Measurements from ENCODE around the gene ZNF830.
"Not testable (repeated sequence)": the region's sequence is repeated elsewhere in the genome, so short reads cannot be mapped to it uniquely, and the experiment has no call there.

Gene ZNF830

GRCh38 chr17:34930283-34930682, 31.1 kb upstream of the ZNF830 start:
- TF ChIP-seq CTCF (IDR thresholded peaks at IDR 0.05; ENCODE audit: control insufficient read depth, insufficient read depth, low read depth, low read length, missing control alignments): no peak
- DNase-seq (ENCODE audit: low read depth): no peak
- H3K4me3 ChIP-seq (ENCODE audit: control insufficient read depth, low read depth, low read length): no peak overlapping the region

DNA sequence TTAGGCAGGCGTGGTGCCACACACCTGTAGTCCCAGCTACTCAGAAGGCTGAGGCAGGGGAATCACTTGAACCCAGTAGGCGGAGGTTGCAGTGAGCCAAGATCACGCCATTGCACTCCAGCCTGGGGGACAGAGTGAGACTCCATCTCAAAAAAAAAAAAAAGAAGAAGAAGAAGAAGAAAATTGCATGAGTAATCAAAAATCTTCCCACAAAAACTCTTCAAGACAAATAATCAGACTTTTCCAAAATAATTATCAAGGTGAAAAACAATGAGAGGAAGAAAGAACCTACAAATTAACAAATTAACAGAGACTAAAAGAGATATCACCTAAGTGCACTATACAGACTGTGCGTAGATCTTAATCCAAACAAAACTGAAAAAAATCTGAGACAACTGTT, 10.6 kb upstream of the ZNF830 start:
- not testable (repeated sequence) for H3K4me3 ChIP-seq (ENCODE audit: control insufficient read depth, low read depth, low read length); DNase-seq (ENCODE audit: low read depth)

DNA sequence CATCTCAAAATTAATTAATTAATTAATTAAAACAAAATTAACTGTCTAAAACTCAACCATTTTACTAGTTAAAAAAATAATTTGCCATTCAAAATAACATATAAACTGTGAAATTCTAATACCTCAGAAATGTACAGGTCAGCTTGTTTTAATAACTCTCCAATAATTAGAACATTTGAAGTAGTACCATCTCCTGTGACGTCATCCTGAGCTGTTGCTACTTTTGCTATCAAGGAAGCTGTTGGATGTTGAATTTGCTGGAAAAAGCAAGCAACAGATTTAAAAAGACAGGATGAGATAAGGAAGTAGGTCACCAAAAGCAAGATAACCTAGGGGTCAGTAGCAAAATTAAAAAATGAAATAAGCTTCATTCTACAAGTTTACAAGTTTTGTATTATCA, 2.9 kb upstream of the ZNF830 start:
- H3K4me3 ChIP-seq (ENCODE audit: control insufficient read depth, low read depth, low read length): no peak overlapping the region
- no peak for TF ChIP-seq CTCF (IDR thresholded peaks at IDR 0.05; ENCODE audit: control insufficient read depth, insufficient read depth, low read depth, low read length, missing control alignments)
- DNase-seq (ENCODE audit: low read depth): no peak

DNA sequence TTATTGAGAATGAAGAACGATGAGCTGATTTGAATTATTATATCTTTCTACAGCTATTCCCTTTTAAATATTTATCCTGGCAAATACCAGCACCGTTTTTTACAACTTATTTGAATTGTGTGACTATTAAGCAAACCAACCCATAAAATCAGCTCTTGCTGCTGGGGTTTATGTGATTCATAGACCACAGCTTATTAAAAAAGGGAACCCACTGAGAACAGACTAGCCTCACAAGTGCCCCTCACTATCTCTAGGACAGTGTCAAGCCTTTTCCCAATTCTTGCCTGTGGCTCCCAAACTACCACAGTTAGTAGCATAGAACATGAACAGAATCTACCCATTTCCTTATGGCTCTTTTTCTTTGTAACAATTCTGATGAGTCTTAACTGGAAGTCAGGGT, 12.8 kb downstream of the ZNF830 start:
- H3K4me3 ChIP-seq (ENCODE audit: control insufficient read depth, low read depth, low read length): no peak overlapping the region
- no peak for TF ChIP-seq CTCF (IDR thresholded peaks at IDR 0.05; ENCODE audit: control insufficient read depth, insufficient read depth, low read depth, low read length, missing control alignments)
- no peak for DNase-seq (ENCODE audit: low read depth)

- DNase-seq (ENCODE audit: low read depth): no peak
- H3K4me3 ChIP-seq (ENCODE audit: control insufficient read depth, low read depth, low read length): no peak overlapping the region
- no peak for TF ChIP-seq CTCF (IDR thresholded peaks at IDR 0.05; ENCODE audit: control insufficient read depth, insufficient read depth, low read depth, low read length, missing control alignments)
Observed at GRCh38 chr17:34974794-34975785, 13.8 kb downstream of the ZNF830 start.

DNA sequence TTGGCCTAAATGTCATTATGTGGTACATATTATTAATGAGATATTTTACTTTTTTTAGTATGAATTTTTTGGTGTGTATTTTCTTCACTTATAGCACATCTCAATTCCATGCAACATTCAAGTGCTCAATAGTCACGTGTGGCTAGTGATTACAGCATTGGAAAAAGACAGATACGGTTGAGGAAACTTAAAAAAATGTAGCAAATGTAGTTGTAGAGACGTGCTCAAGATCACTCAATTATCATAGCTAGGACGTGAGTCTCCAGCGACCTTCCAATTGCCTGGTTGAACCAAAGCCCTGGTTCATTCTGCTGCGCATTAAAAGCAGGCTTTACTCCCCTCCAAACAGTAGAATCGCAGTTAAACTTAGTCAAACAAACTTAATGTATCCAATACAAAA, 17.8 kb downstream of the ZNF830 start:
- no peak for TF ChIP-seq CTCF (IDR thresholded peaks at IDR 0.05; ENCODE audit: control insufficient read depth, insufficient read depth, low read depth, low read length, missing control alignments)
- no peak for DNase-seq (ENCODE audit: low read depth)
- H3K4me3 ChIP-seq (ENCODE audit: control insufficient read depth, low read depth, low read length): no peak overlapping the region

DNA sequence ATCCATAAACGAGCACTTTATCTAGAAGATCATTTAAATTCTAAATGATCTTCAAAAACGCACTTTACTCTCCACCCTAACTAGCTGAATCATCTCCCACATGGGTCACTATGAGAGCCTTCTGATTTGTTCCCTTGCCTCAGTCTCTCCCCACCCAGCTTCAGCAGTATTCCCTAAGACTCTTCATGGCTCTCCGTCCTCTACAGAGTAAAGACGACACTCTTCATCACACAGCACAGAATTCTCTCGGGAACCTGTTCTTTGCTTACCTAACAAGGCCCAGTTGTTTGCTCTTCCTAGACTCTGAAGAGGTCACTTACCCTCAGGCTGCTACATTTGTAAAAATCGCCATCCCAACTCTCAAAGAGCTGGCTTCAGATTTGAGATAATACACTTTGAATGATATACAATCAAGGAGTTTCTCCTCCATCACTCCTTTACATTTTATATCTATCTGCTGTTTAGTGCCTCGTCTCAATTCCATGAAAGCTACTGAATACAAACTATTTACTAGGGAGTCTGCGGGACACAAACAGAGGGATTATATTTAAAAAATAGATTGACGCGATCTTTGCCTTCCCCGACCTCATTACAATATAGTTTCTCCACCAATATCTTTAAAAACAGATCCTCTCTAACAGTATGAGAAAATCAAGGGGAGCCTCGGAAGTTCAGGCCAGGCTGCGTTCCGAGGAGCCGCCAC, 18.5 kb downstream of the ZNF830 start:
- no peak for TF ChIP-seq CTCF (IDR thresholded peaks at IDR 0.05; ENCODE audit: control insufficient read depth, insufficient read depth, low read depth, low read length, missing control alignments)
- DNase-seq (ENCODE audit: low read depth): no peak

More for the DNA sequence above, 18.5 kb downstream of the ZNF830 start:
- H3K4me3 ChIP-seq (ENCODE audit: control insufficient read depth, low read depth, low read length): peak overlapping the region; percentile 74
